HepG2 (cell line): ENCODE data around the gene IL22RA1. TPM values are rescaled to one million over a fixed set of nuclear protein-coding genes. Genes with fewer than 3 reads are reported as not detected.

ENCODE experiments used
- ATAC-seq: fragments of 200-7000 bp; cut with Tn5 transposase; 3 replicates; pipeline ENCODE4 v1.9.1; 2020; ENCODE audit warnings: mild to moderate bottlenecking, moderate library complexity
- BruUV-seq: library from RNA; stranded (reverse); fragments of 400-500 nt; replicated peaks from 2 replicates; lab custom pipeline; 2021; lab: Mats Ljungman, UMichigan
- CTCF ChIA-PET: fragments of 300-600 bp; formaldehyde crosslinking; extraction: SDS; loops from one replicate; lab custom pipeline; 2021; ENCODE audit warnings: low total read pairs, inconsistent platforms, low intra/inter-chr PET ratio; lab: Yijun Ruan, JAX
- POLR2A ChIA-PET: fragments of 350-600 bp; sonication (Branson Sonifier 250); formaldehyde crosslinking; loops from one replicate; lab custom pipeline; 2020; ENCODE audit warnings: antibody characterized with exemption, inconsistent platforms; lab: Yijun Ruan, JAX
- DNase-seq: peaks from one replicate; pipeline ENCODE4 v3.0.0-alpha.2; 2015; ENCODE audit warnings: low spot score
- FAIRE-seq: peaks from 3 replicates; lab custom pipeline; 2011; peaks lifted over from hg19 to GRCh38; lab: Jason Lieb, UNC
- H2AFZ ChIP-seq: one replicate; pipeline ENCODE4 v1.6.1; 2011; ENCODE audit warnings: low read length, inconsistent platforms
- H3K27ac ChIP-seq: fragments of 300-600 bp; 3 replicates; pipeline ENCODE4 v1.8.0; 2011; ENCODE audit warnings: mixed run types, mild to moderate bottlenecking, mixed read lengths, low read length, inconsistent platforms; ENCODE audit not compliant: insufficient read depth; ENCODE audit errors: extremely low read length
- H3K27me3 ChIP-seq, 2 experiments: fragments of 200-600 bp in 1 of 2; 2 replicates in 1 of 2; 3 replicates in 1 of 2; pipeline versions ENCODE4 v1.6.0 to v1.8.0; 2011; ENCODE audit warnings: low read length in 2 of 2, mild to moderate bottlenecking in 2 of 2, moderate library complexity in 2 of 2, inconsistent platforms in 1 of 2; ENCODE audit not compliant: insufficient read depth in 2 of 2, control insufficient read depth in 1 of 2
- H3K36me3 ChIP-seq, 2 experiments: fragments of 200-600 bp in 1 of 2; replicated peaks in 1 of 2; 2 replicates in 1 of 2; 3 replicates in 1 of 2; pipeline versions ENCODE4 v1.5.1 to v1.8.0; 2011; ENCODE audit warnings: low read length in 2 of 2, inconsistent platforms in 1 of 2; ENCODE audit not compliant: insufficient read depth in 2 of 2, control insufficient read depth in 1 of 2
- H3K4me1 ChIP-seq: 2 replicates; pipeline ENCODE4 v1.5.1; 2012; ENCODE audit warnings: low read length, inconsistent platforms; ENCODE audit not compliant: insufficient read depth
- H3K4me2 ChIP-seq: 2 replicates; pipeline ENCODE4 v1.6.0; 2011; ENCODE audit warnings: low read depth, low read length, inconsistent platforms
- H3K4me3 ChIP-seq, 3 experiments: fragments of 200-600 bp in 1 of 3; sonication (generic), shearing (Covaris generic) in 1 of 3; replicated peaks in 1 of 3; 2 replicates each; pipeline ENCODE4 v1.5.1; 2011 to 2016; ENCODE audit warnings: low read length in 3 of 3, inconsistent platforms in 2 of 3, low read depth in 2 of 3, mild to moderate bottlenecking in 2 of 3, control low read depth in 1 of 3, mixed read lengths in 1 of 3; ENCODE audit not compliant: insufficient read depth in 1 of 3
- H3K79me2 ChIP-seq: one replicate; pipeline ENCODE4 v1.6.1; 2011; ENCODE audit warnings: low read length, inconsistent platforms; ENCODE audit not compliant: insufficient read depth
- H3K9ac ChIP-seq: 2 replicates; pipeline ENCODE4 v1.6.0; 2011; ENCODE audit warnings: mild to moderate bottlenecking, low read depth, low read length, inconsistent platforms; ENCODE audit not compliant: insufficient read depth
- H3K9me3 ChIP-seq: 2 replicates; pipeline ENCODE4 v1.5.1; 2012; ENCODE audit warnings: mild to moderate bottlenecking, low read length
- H4K20me1 ChIP-seq: 2 replicates; pipeline ENCODE4 v1.6.0; 2011; ENCODE audit warnings: inconsistent platforms, mild to moderate bottlenecking, low read length, moderate library complexity; ENCODE audit not compliant: insufficient read depth
- DR1 ChIP-seq: sonication (generic); formaldehyde crosslinking; IDR thresholded peaks from 2 replicates; pipeline ENCODE4 v1.8.0; 2021; ENCODE audit warnings: mild to moderate bottlenecking, missing genetic modification reagents, inconsistent platforms
- ELK4 ChIP-seq: sonication (generic); formaldehyde crosslinking; IDR thresholded peaks from 2 replicates; pipeline ENCODE4 v1.9.0; 2021; ENCODE audit warnings: missing genetic modification reagents, borderline replicate concordance
- ETS1 ChIP-seq: sonication (generic); formaldehyde crosslinking; IDR thresholded peaks from 2 replicates; pipeline ENCODE4 v1.4.0; 2020; ENCODE audit warnings: missing genetic modification reagents
- FIP1L1 ChIP-seq: fragments of 200-400 bp; formaldehyde crosslinking; IDR thresholded peaks from 2 replicates; pipeline ENCODE4 v1.6.1; 2018; ENCODE audit warnings: low read depth, mild to moderate bottlenecking, low read length, moderate library complexity, borderline replicate concordance; ENCODE audit not compliant: insufficient read depth
- FLYWCH1 ChIP-seq: sonication (generic); formaldehyde crosslinking; IDR thresholded peaks from 2 replicates; pipeline ENCODE4 v1.8.1; 2023; ENCODE audit warnings: mild to moderate bottlenecking, missing genetic modification reagents
- HOXA7 ChIP-seq: sonication (generic); formaldehyde crosslinking; IDR thresholded peaks from 2 replicates; pipeline ENCODE4 v1.8.1; 2022; ENCODE audit warnings: mild to moderate bottlenecking, missing genetic modification reagents, moderate library complexity
- MEF2D ChIP-seq: sonication (generic); formaldehyde crosslinking; IDR thresholded peaks from 2 replicates; pipeline ENCODE4 v1.5.1; 2020; ENCODE audit warnings: mild to moderate bottlenecking, missing genetic modification reagents
- NFAT5 ChIP-seq: sonication (generic); formaldehyde crosslinking; IDR thresholded peaks from 2 replicates; pipeline ENCODE4 v1.4.0; 2020; ENCODE audit warnings: missing genetic modification reagents
- PITX1 ChIP-seq: sonication (generic); formaldehyde crosslinking; IDR thresholded peaks from 2 replicates; pipeline ENCODE4 v1.5.1; 2020; ENCODE audit warnings: mild to moderate bottlenecking, missing genetic modification reagents
- PLRG1 ChIP-seq: fragments of 450-650 bp; conservative IDR thresholded peaks from 2 replicates; pipeline ENCODE4 v1.6.1; 2016
- SMARCE1 ChIP-seq: fragments of 450-650 bp; IDR thresholded peaks from 2 replicates; pipeline ENCODE4 v1.6.1; 2017; ENCODE audit warnings: borderline replicate concordance
- SRY ChIP-seq: sonication (generic); formaldehyde crosslinking; IDR thresholded peaks from 2 replicates; pipeline ENCODE4 v1.8.0; 2022; ENCODE audit warnings: mild to moderate bottlenecking, missing genetic modification reagents
- ZBTB20 ChIP-seq: sonication (generic); formaldehyde crosslinking; IDR thresholded peaks from 2 replicates; pipeline ENCODE4 v1.8.1; 2023; ENCODE audit warnings: missing genetic modification reagents, low read depth, mild to moderate bottlenecking, borderline replicate concordance
- ZNF547 ChIP-seq: sonication (generic); formaldehyde crosslinking; IDR thresholded peaks from 2 replicates; pipeline ENCODE4 v1.5.1; 2020; ENCODE audit warnings: mild to moderate bottlenecking, missing genetic modification reagents
- ZNF580 ChIP-seq: IDR thresholded peaks from 2 replicates; pipeline ENCODE4 v1.6.1; 2016; ENCODE audit warnings: low read depth, borderline replicate concordance
- WGBS: methylation state at CpG from one replicate; pipeline ENCODE4 v1.1.6; 2017; ENCODE audit warnings: low lambda C conversion rate; 5-methylcytosine and 5-hydroxymethylcytosine counted together
- in situ Hi-C: cut with HindIII; loops from 2 replicates; pipeline ENCODE4 v1.10.0; 2017; ENCODE audit warnings: low pct_unique_long_range_greater_than_20kb; ENCODE audit not compliant: extremely low pct_ligation_motif_present
- intact Hi-C: fragments of 100-400 bp; cut with micrococcal nuclease; formaldehyde crosslinking; loops from one replicate; pipeline ENCODE4 v1.10.0; 2022; ENCODE audit not compliant: unreplicated experiment
- polyA plus RNA-seq, 8 experiments: library from polyadenylated mRNA; depleted of rRNA in 3 of 8; stranded (reverse) in 7 of 8; unstranded in 1 of 8; fragments of >200 nt; fragmentation: Illumina TruSeq in 4 of 8; extraction: Trizol in 4 of 8; gene quantifications; 2 replicates each; pipeline versions ENCODE4 v1.2.1 to v1.2.3, GENCODE V29; 2011 to 2016; ENCODE audit warnings: low read depth in 4 of 8, missing spikeins in 1 of 8, mixed read lengths in 1 of 8; ENCODE audit not compliant: insufficient read depth in 1 of 8
- total RNA-seq, 5 experiments: library from RNA; depleted of rRNA; stranded (reverse); fragments of >200 nt; fragmentation: Illumina TruSeq; extraction: Trizol; gene quantifications; 2 replicates each; pipeline ENCODE4 v1.2.3, GENCODE V29; 2016; ENCODE audit warnings: low read depth in 1 of 5

The IL22RA1 gene
- total and polyA plus RNA-seq, 2 of the 13 experiments (the other 11 are each of a cell fraction or from before 2014, with no cell fraction given) = 4.4 to 10.2 TPM

- no peak for ATAC-seq
- ChIA-PET CTCF (no interaction called here), POLR2A (no interaction called here)
These were observed 15.7 kb downstream of the IL22RA1 start for GRCh38 chr1:24127134-24127800.

More at GRCh38 chr1:24127134-24127800, 15.7 kb downstream of the IL22RA1 start:
- Histone ChIP-seq H3K36me3 (peaks cover 0 to 22% of the 10 kb centered on the region in 2 experiments; a peak in 3 of 5 replicates), H3K9ac (no peak overlapping the region), H3K4me2 (no peak overlapping the region), H3K4me3 (no peak overlapping the region), H3K9me3 (no peaks in the 10 kb centered on the region), H3K27me3 (no peaks in the 10 kb centered on the region), H3K27ac (no peak overlapping the region), H2AFZ (no peak overlapping the region), H4K20me1 (no peaks in the 10 kb centered on the region), H3K79me2 (no peaks in the 10 kb centered on the region), H3K4me1 (no peaks in the 10 kb centered on the region)
- FAIRE-seq = no peak
- intact Hi-C loops = no loop called here
- 88% methylated on average over 3 of the region's 3 CpGs for WGBS
- no peak for DNase-seq
- no TSS peak for BruUV-seq
- TF ChIP-seq ZNF580 (CRISPR knock-in tag) (no peak), PITX1 (CRISPR knock-in tag) (no peak), NFAT5 (no peak), PLRG1 (no peak), MEF2D (CRISPR knock-in tag) (no peak), ETS1 (CRISPR knock-in tag) (no peak), DR1 (CRISPR knock-in tag) (no peak), HOXA7 (no peak), ELK4 (CRISPR knock-in tag) (no peak), FLYWCH1 (CRISPR knock-in tag) (no peak), SRY (CRISPR knock-in tag) (no peak), SMARCE1 (no peak), ZNF547 (no peak), FIP1L1 (no peak), ZBTB20 (CRISPR knock-in tag) (no peak)
- in situ Hi-C loops = no loop called here
